Endothelial cell of umbilical vein (primary cell): Measurements from ENCODE around the gene MEGF10. TPM values are rescaled to one million over a fixed set of nuclear protein-coding genes. Genes with fewer than 3 reads are reported as not detected.

Experiments used
- BruUV-seq: library from RNA; stranded (reverse); fragments of 400-500 nt; replicated peaks from 2 replicates; lab custom pipeline; 2021; lab: Mats Ljungman, UMichigan
- CTCF ChIA-PET: fragments of 300-600, 350-600 bp; sonication (Branson Sonifier 250); formaldehyde crosslinking; loops from one replicate; lab custom pipeline; 2021; ENCODE audit warnings: antibody characterized with exemption, inconsistent platforms; lab: Charles Lee
- POLR2A ChIA-PET: fragments of 300-600, 350-600 bp; sonication (Branson Sonifier 250); formaldehyde crosslinking; loops from one replicate; lab custom pipeline; 2021; ENCODE audit warnings: antibody characterized with exemption, inconsistent platforms; lab: Charles Lee
- DNase-seq: peaks from one replicate; pipeline ENCODE4 v3.0.0-alpha.2; 2011; ENCODE audit warnings: low read depth, low spot score
- FAIRE-seq: peaks from 2 replicates; lab custom pipeline; 2011; peaks lifted over from hg19 to GRCh38; lab: Jason Lieb, UNC
- H2AFZ ChIP-seq: 2 replicates; pipeline ENCODE4 v1.6.0; 2012; ENCODE audit warnings: low read depth, low read length, control low read depth, inconsistent platforms
- H3K27ac ChIP-seq: 2 replicates; pipeline ENCODE4 v1.5.1; 2011; ENCODE audit warnings: low read depth, mild to moderate bottlenecking, control low read depth, low read length, moderate library complexity; ENCODE audit not compliant: insufficient read depth
- H3K27me3 ChIP-seq, 2 experiments: 2 replicates each; pipeline versions ENCODE4 v1.6.0 to v1.6.1; 2011; ENCODE audit warnings: low read length in 2 of 2, mixed read lengths in 1 of 2; ENCODE audit not compliant: control insufficient read depth in 2 of 2, insufficient read depth in 2 of 2
- H3K36me3 ChIP-seq, 2 experiments: 2 replicates in 1 of 2; 3 replicates in 1 of 2; pipeline ENCODE4 v1.5.1; 2011; ENCODE audit warnings: low read length in 2 of 2, mild to moderate bottlenecking in 1 of 2, moderate library complexity in 1 of 2; ENCODE audit not compliant: control insufficient read depth in 2 of 2, insufficient read depth in 2 of 2; ENCODE audit errors: extremely low read depth in 1 of 2
- H3K4me1 ChIP-seq: 3 replicates; pipeline ENCODE4 v1.5.1; 2011; ENCODE audit warnings: mild to moderate bottlenecking, low read length; ENCODE audit not compliant: control insufficient read depth, insufficient read depth; ENCODE audit errors: extremely low read depth
- H3K4me2 ChIP-seq: 2 replicates; pipeline ENCODE4 v1.6.1; 2011; ENCODE audit warnings: low read length, control low read depth, mixed read lengths; ENCODE audit not compliant: insufficient read depth
- H3K4me3 ChIP-seq, 3 experiments: fragments of 200-600 bp in 1 of 3; sonication (generic), shearing (Covaris generic) in 1 of 3; replicated peaks in 1 of 3; 2 replicates each; pipeline ENCODE4 v1.5.1; 2011 to 2016; ENCODE audit warnings: control low read depth in 3 of 3, low read length in 3 of 3, mild to moderate bottlenecking in 2 of 3, inconsistent platforms in 1 of 3, low read depth in 1 of 3, moderate library complexity in 1 of 3; ENCODE audit not compliant: insufficient read depth in 1 of 3
- H3K79me2 ChIP-seq: 2 replicates; pipeline ENCODE4 v1.6.0; 2012; ENCODE audit warnings: low read length, inconsistent platforms; ENCODE audit not compliant: control insufficient read depth, insufficient read depth
- H3K9ac ChIP-seq: replicated peaks from 2 replicates; pipeline ENCODE3; 2011; ENCODE audit warnings: low read length, control low read depth; ENCODE audit not compliant: insufficient read depth; ENCODE audit errors: extremely low read depth
- H3K9me1 ChIP-seq: replicated peaks from 3 replicates; pipeline ENCODE4 v1.6.0; 2011; ENCODE audit warnings: mild to moderate bottlenecking, low read length; ENCODE audit not compliant: control insufficient read depth, insufficient read depth; ENCODE audit errors: extremely low read depth
- H3K9me3 ChIP-seq: replicated peaks from 2 replicates; pipeline ENCODE4 v1.5.1; 2012; ENCODE audit warnings: low read length, inconsistent platforms; ENCODE audit not compliant: control insufficient read depth, insufficient read depth
- H4K20me1 ChIP-seq: replicated peaks from 2 replicates; pipeline ENCODE3; 2011; ENCODE audit warnings: mild to moderate bottlenecking, low read length; ENCODE audit not compliant: control insufficient read depth, insufficient read depth; ENCODE audit errors: extremely low read depth
- EZH2 ChIP-seq: IDR thresholded peaks from 2 replicates; pipeline ENCODE4 v1.6.1; 2012; ENCODE audit warnings: borderline replicate concordance, low read depth, mild to moderate bottlenecking, moderate library complexity, low read length, inconsistent platforms; ENCODE audit not compliant: severe bottlenecking
- FOS ChIP-seq: IDR thresholded peaks from 2 replicates; pipeline ENCODE4 v1.6.1; 2011; ENCODE audit warnings: mild to moderate bottlenecking, low read length, moderate library complexity, borderline replicate concordance; ENCODE audit not compliant: insufficient read depth
- GATA2 ChIP-seq: IDR thresholded peaks from 2 replicates; pipeline ENCODE4 v1.7.0; 2011; ENCODE audit warnings: low read depth, mild to moderate bottlenecking, moderate library complexity, mixed read lengths, low read length; ENCODE audit not compliant: insufficient read length, insufficient read depth
- JUN ChIP-seq: IDR thresholded peaks from 2 replicates; pipeline ENCODE4 v1.6.1; 2011; ENCODE audit warnings: borderline replicate concordance, low read depth; ENCODE audit not compliant: insufficient read length, insufficient read depth
- MYC ChIP-seq: IDR thresholded peaks from one replicate; pipeline ENCODE4 v1.6.1; 2011; ENCODE audit warnings: mild to moderate bottlenecking, low read depth, low read length
- POLR2A ChIP-seq: IDR thresholded peaks from 2 replicates; pipeline ENCODE4 v1.6.1; 2012; ENCODE audit warnings: low read depth, mild to moderate bottlenecking, control low read depth, low read length
- POLR2AphosphoS5 ChIP-seq: IDR thresholded peaks from 2 replicates; pipeline ENCODE4 v1.6.1; 2012; ENCODE audit warnings: low read depth, mild to moderate bottlenecking, control low read depth, low read length, moderate library complexity; ENCODE audit not compliant: insufficient read depth
- dilution Hi-C: fragments of 300-500 bp; cut with MboI; formaldehyde crosslinking; loops from one replicate; pipeline ENCODE4 v1.15.0; 2019; ENCODE audit warnings: low sequenced_read_pairs; ENCODE audit not compliant: extremely low pct_ligation_motif_present
- intact Hi-C: fragments of 100-400 bp; cut with micrococcal nuclease; formaldehyde crosslinking; loops from one replicate; pipeline ENCODE4 v1.10.0; 2022
- polyA plus RNA-seq, 4 experiments: library from polyadenylated mRNA; depleted of rRNA in 3 of 4; stranded (reverse) in 3 of 4; unstranded in 1 of 4; fragments of >200 nt; gene quantifications; 2 replicates each; pipeline versions ENCODE4 v1.2.1 to v1.2.3, GENCODE V29; 2011 to 2012; ENCODE audit warnings: missing spikeins in 1 of 4
- total RNA-seq: library from RNA; stranded (reverse); gene quantifications from 2 replicates; pipeline ENCODE4 v1.2.3, GENCODE V29; 2021
- TF ChIP-seq, protein P1 (sequence below): IDR thresholded peaks from 2 replicates; pipeline ENCODE4 v1.6.1; 2011; ENCODE audit not compliant: insufficient read depth, insufficient read length
- TF ChIP-seq, protein P2 (sequence below), 2 donors: IDR thresholded peaks; 1 replicate in 1 of 2; 2 replicates in 1 of 2; pipeline ENCODE4 v1.5.1; 2011; ENCODE audit warnings: low read length in 2 of 2, mild to moderate bottlenecking in 2 of 2, moderate library complexity in 2 of 2, control low read depth in 1 of 2, inconsistent platforms in 1 of 2, low read depth in 1 of 2; ENCODE audit not compliant: insufficient read depth in 1 of 2; ENCODE audit errors: extremely low read depth in 1 of 2

Gene MEGF10
- total and polyA plus RNA-seq, 2 donors (not counting 3 experiments of a cell fraction or from before 2014, with no cell fraction given): 0.30 to 1.00 TPM

- dilution Hi-C loops: no loop called here
- no peak overlapping the region for H2AFZ ChIP-seq
- no TSS peak for BruUV-seq
- intact Hi-C loops: no loop called here
- H3K27me3 ChIP-seq: peaks cover 12 to 15% of the 10 kb centered on the region in 2 experiments
- no peaks in the 10 kb centered on the region for H3K9me3 ChIP-seq
- FAIRE-seq (no peak), DNase-seq (no peak)
- H3K27ac ChIP-seq: no peak overlapping the region
- no peak overlapping the region for H3K4me2 ChIP-seq
- H3K4me3 ChIP-seq: no peak overlapping the region
- ChIA-PET POLR2A (no interaction called here), CTCF (interaction anchor here (1.8 kb wide), 1 partner anchor 17 kb away, joined by 4 read pairs; no protein-coding TSS in a partner anchor)
- no peak overlapping the region for H3K9ac ChIP-seq
- no peaks in the 10 kb centered on the region for H3K9me1 ChIP-seq
- H3K4me1 ChIP-seq: no peaks in the 10 kb centered on the region
- TF ChIP-seq, protein P1, sequence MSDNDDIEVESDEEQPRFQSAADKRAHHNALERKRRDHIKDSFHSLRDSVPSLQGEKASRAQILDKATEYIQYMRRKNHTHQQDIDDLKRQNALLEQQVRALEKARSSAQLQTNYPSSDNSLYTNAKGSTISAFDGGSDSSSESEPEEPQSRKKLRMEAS: no peak
- TF ChIP-seq JUN: no peak
- H3K36me3 ChIP-seq: no peaks in the 10 kb centered on the region
- H4K20me1 ChIP-seq: no peaks in the 10 kb centered on the region
- H3K79me2 ChIP-seq: no peaks in the 10 kb centered on the region
Observed at GRCh38 chr5:127303404-127303803, 12.8 kb downstream of the MEGF10 start.

GRCh38 chr5:127305493-127305892 lies 14.9 kb downstream of the MEGF10 start:
- no peak for DNase-seq
- H3K4me2 ChIP-seq: no peak overlapping the region
- peaks cover 11 to 19% of the 10 kb centered on the region in 2 experiments for H3K27me3 ChIP-seq
- intact Hi-C loops (no loop called here), dilution Hi-C loops (no loop called here)
- H3K4me3 ChIP-seq: no peak overlapping the region
- ChIA-PET POLR2A (no interaction called here), CTCF (interaction anchor here (1.0 to 1.4 kb wide), 4 partner anchors 8 to 468 kb away, joined by 3 to 4 read pairs (median 4); no protein-coding TSS in a partner anchor)
- no peaks in the 10 kb centered on the region for H3K36me3 ChIP-seq
- no peaks in the 10 kb centered on the region for H3K9me1 ChIP-seq
- no peaks in the 10 kb centered on the region for H3K9me3 ChIP-seq
- no peaks in the 10 kb centered on the region for H3K79me2 ChIP-seq
- FAIRE-seq: peak; percentile 33
- H3K9ac ChIP-seq: no peak overlapping the region
- H4K20me1 ChIP-seq: no peaks in the 10 kb centered on the region
- no peak overlapping the region for H3K27ac ChIP-seq
- no peak overlapping the region for H2AFZ ChIP-seq
- no peaks in the 10 kb centered on the region for H3K4me1 ChIP-seq
- TF ChIP-seq GATA2 (no peak), MYC (no peak), JUN (no peak), EZH2 (no peak), POLR2A (no peak), POLR2AphosphoS5 (no peak), FOS (no peak)
- TF ChIP-seq, protein P2, sequence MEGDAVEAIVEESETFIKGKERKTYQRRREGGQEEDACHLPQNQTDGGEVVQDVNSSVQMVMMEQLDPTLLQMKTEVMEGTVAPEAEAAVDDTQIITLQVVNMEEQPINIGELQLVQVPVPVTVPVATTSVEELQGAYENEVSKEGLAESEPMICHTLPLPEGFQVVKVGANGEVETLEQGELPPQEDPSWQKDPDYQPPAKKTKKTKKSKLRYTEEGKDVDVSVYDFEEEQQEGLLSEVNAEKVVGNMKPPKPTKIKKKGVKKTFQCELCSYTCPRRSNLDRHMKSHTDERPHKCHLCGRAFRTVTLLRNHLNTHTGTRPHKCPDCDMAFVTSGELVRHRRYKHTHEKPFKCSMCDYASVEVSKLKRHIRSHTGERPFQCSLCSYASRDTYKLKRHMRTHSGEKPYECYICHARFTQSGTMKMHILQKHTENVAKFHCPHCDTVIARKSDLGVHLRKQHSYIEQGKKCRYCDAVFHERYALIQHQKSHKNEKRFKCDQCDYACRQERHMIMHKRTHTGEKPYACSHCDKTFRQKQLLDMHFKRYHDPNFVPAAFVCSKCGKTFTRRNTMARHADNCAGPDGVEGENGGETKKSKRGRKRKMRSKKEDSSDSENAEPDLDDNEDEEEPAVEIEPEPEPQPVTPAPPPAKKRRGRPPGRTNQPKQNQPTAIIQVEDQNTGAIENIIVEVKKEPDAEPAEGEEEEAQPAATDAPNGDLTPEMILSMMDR (IDR thresholded peaks at IDR 0.05; ENCODE audit: extremely low read depth in 1 of 2, insufficient read depth in 1 of 2, low read depth in 1 of 2, low read length in 2 of 2): no peak
- TF ChIP-seq, protein P1: no peak
- BruUV-seq: no TSS peak
